Prostate gland (tissue), 2 donors: Measurements from ENCODE around the gene STK24. TPM values are rescaled to one million over a fixed set of nuclear protein-coding genes. Genes with fewer than 3 reads are reported as not detected.
A peak's percentile ranks its signal among the peaks of the same experiment; 100 is the strongest.

Source experiments
- DNase-seq: peaks from one replicate; pipeline ENCODE4 v3.0.0-alpha.2; 2019; ENCODE audit warnings: low spot score
- H3K27ac ChIP-seq, 2 donors: fragments of 200-600 bp; sonication (generic); 2 replicates each; pipeline ENCODE4 v1.5.1; 2017 to 2019
- H3K27me3 ChIP-seq: fragments of 200-600 bp; sonication (generic); replicated peaks from 2 replicates; pipeline ENCODE4 v1.5.1; 2019; ENCODE audit not compliant: insufficient read depth
- H3K36me3 ChIP-seq, 2 donors: fragments of 200-600 bp; sonication (generic); 1 replicate in 1 of 2; 2 replicates in 1 of 2; pipeline versions ENCODE4 v1.5.1 to v1.8.1; 2017 to 2019
- H3K4me1 ChIP-seq: fragments of 200-600 bp; sonication (generic); replicated peaks from 2 replicates; pipeline ENCODE4 v1.5.1; 2019
- H3K4me3 ChIP-seq, 2 donors: fragments of 200-600 bp; sonication (generic); 2 replicates each; pipeline ENCODE4 v1.5.1; 2017 to 2019
- H3K9me3 ChIP-seq: fragments of 200-600 bp; sonication (generic); 2 replicates; pipeline ENCODE4 v1.5.1; 2017
- POLR2A ChIP-seq: fragments of 450-650 bp; IDR thresholded peaks from one replicate; pipeline ENCODE4 v1.6.1; 2016; ENCODE audit warnings: antibody characterized with exemption, mild to moderate bottlenecking
- POLR2AphosphoS5 ChIP-seq: sonication (generic); formaldehyde crosslinking; IDR thresholded peaks from one replicate; pipeline ENCODE4 v1.6.1; 2017; ENCODE audit warnings: antibody characterized with exemption
- WGBS: methylation state at CpG from one replicate; pipeline ENCODE4 v1.1.5; 2018; 5-methylcytosine and 5-hydroxymethylcytosine counted together
- intact Hi-C: fragments of 100-400 bp; cut with DNase I; formaldehyde crosslinking; loops from one replicate; pipeline ENCODE4 v1.14.2; 2022
- total RNA-seq, 2 donors: library from RNA; depleted of rRNA; stranded (reverse); fragments of >200 nt; gene quantifications; one replicate each; pipeline ENCODE4 v1.1.0, GENCODE V29; 2016
- TF ChIP-seq, protein P1 (sequence below), 4 experiments: fragments of 200-600 bp in 2 of 4; fragments of 450-650 bp in 2 of 4; sonication (generic) in 2 of 4; IDR thresholded peaks; 1 replicate in 3 of 4; 2 replicates in 1 of 4; pipeline ENCODE4 v1.5.1; 2016 to 2019; ENCODE audit warnings: antibody characterized with exemption in 4 of 4, mild to moderate bottlenecking in 2 of 4, moderate library complexity in 2 of 4

The STK24 gene
- total RNA-seq, 2 donors from 2014 or later, result 80.5 to 187 TPM

DNA sequence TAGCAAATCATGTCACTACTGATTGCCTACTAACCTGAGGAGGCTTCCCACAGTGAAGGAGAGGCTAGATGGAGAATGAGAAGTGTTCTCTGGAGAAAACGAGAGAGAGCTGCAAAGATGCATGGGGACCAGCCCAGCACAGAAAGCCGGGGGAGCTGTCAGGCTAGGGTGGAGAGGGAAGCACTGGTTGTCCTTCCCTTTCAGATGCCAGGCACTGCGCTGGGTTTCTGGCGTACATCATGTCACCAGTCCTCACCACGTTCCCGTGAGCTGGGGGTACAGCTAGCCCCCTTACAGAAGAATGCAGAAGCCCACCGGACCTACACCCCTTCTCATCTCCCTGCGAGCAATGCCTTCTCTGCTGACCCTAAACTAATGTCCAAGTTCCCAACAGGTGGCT is 86.0 kb downstream of the STK24 start:
- TF ChIP-seq POLR2AphosphoS5 (no peak), POLR2A (no peak)
- TF ChIP-seq, protein P1, sequence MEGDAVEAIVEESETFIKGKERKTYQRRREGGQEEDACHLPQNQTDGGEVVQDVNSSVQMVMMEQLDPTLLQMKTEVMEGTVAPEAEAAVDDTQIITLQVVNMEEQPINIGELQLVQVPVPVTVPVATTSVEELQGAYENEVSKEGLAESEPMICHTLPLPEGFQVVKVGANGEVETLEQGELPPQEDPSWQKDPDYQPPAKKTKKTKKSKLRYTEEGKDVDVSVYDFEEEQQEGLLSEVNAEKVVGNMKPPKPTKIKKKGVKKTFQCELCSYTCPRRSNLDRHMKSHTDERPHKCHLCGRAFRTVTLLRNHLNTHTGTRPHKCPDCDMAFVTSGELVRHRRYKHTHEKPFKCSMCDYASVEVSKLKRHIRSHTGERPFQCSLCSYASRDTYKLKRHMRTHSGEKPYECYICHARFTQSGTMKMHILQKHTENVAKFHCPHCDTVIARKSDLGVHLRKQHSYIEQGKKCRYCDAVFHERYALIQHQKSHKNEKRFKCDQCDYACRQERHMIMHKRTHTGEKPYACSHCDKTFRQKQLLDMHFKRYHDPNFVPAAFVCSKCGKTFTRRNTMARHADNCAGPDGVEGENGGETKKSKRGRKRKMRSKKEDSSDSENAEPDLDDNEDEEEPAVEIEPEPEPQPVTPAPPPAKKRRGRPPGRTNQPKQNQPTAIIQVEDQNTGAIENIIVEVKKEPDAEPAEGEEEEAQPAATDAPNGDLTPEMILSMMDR (IDR thresholded peaks at IDR 0.05), result no peak
- Histone ChIP-seq H3K36me3 (no peaks in the 10 kb centered on the region), H3K4me3 (no peak overlapping the region), H3K27me3 (no peaks in the 10 kb centered on the region), H3K4me1 (peaks cover 1% of the 10 kb centered on the region), H3K27ac (no peak overlapping the region), H3K9me3 (no peaks in the 10 kb centered on the region)
- intact Hi-C loops, result no loop called here
- 81% methylated on average over 8 of the region's 8 CpGs for whole genome bisulfite sequencing
- DNase-seq, result no peak

DNA sequence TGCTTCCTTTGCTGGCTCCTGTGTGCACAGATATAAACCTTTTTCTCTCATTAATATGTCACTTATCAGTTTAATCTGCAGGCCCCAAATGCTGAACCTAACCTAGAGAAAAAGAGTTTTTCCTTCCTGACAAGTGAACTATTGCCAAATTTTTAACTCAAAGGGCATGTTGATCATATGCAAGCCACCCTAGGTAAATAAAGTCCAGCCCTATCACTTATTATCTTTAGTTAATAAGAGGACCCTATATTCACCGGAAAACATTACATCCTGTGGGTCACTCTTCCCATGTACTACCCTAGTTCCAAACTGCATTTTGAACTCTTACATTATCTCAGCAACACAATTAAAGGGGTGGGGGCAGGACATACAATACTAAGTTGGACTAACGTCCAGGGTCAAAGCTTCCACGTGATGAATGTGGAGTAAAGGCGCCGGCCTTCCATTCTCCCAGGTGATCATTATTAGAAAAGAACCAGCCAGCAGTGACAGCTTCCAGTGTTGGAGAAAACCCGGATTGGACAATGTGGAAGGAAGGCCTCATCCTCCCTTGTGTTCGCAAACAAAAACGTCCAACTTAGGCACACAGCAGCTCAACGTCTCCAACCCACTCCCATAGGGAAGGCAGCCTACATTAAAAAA is 86.6 kb downstream of the STK24 start:
- intact Hi-C loops, result no loop called here
- Histone ChIP-seq H3K4me1 (no peaks in the 10 kb centered on the region), H3K4me3 (no peak overlapping the region), H3K27me3 (no peaks in the 10 kb centered on the region), H3K36me3 (no peaks in the 10 kb centered on the region), H3K27ac (peak overlapping the region; percentile 9 to 15), H3K9me3 (no peaks in the 10 kb centered on the region)
- WGBS, result 55% methylated on average over 9 of the region's 9 CpGs
- DNase-seq, result no peak
- TF ChIP-seq POLR2AphosphoS5 (no peak), POLR2A (no peak)
- TF ChIP-seq, protein P1 (IDR thresholded peaks at IDR 0.05), result no peak

DNA sequence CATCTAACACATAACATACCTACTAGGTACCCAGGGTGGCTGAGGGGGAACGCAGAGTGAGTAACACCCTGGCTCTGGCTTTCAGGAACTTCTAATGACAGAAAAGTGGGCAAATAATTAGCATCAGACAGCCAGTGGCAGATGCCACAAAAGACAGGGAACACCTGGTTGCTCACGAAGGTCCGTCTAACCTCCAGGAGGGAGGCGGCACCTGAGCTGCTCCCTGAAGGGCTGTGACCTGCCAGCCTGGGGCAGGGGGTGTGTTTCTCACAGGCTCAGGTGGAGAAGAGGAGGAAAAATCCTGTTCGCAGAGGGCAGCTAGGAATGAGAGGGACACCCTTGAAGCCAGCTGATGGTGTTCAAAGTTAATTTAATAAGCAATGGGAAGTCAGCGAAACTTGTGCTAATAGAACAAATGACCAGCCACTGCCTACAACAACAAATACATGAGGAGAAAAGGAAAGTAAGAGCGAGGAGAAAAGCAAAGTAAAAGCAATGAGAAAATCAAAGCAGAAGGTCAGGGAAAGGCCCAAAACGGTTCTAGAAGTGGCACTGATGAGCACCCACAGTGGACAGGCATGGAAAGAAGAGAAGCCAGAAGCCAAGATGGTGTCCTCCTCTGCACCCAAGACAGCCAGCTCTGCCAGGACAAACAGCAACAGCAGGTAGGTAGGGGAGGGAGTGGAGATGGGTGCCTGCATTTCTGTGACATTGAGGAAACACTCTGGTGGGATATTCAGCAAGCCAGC is 87.3 kb downstream of the STK24 start:
- DNase-seq, result no peak
- no peaks in the 10 kb centered on the region for H3K36me3 ChIP-seq
- H3K9me3 ChIP-seq, result no peaks in the 10 kb centered on the region
- TF ChIP-seq, protein P1 (IDR thresholded peaks at IDR 0.05), result no peak
- TF ChIP-seq POLR2AphosphoS5 (no peak), POLR2A (no peak)
- H3K27me3 ChIP-seq, result no peaks in the 10 kb centered on the region
- 81% methylated on average over 8 of the region's 8 CpGs for WGBS
- intact Hi-C loops, result no loop called here
- peak overlapping the region; percentile 9 to 15 for H3K27ac ChIP-seq
- no peak overlapping the region for H3K4me3 ChIP-seq
- no peaks in the 10 kb centered on the region for H3K4me1 ChIP-seq

DNA sequence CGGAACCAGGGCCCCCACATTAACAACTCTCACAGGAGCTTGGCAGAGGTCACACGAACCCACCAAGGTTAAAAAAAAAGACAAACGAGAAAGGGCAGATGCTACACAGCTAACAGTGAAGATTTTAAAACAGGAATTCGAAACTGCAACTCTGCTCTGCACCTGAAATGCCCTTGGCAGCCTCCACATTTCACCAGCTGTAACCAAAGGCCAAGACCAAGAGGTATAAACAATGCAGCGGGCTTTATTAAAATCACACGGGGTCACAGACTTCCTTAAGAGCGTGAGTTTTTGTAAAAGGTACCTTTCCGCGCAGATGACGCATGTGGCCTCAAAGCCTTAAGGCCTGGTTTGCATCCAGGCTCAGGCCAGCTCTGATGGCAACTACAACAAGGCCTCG is 88.2 kb downstream of the STK24 start:
- Histone ChIP-seq H3K27ac (no peak overlapping the region), H3K27me3 (no peaks in the 10 kb centered on the region), H3K4me3 (no peak overlapping the region), H3K36me3 (no peaks in the 10 kb centered on the region), H3K4me1 (peaks cover 4% of the 10 kb centered on the region), H3K9me3 (no peaks in the 10 kb centered on the region)
- no peak for TF ChIP-seq POLR2A
- TF ChIP-seq POLR2AphosphoS5, result no peak
- TF ChIP-seq, protein P1 (IDR thresholded peaks at IDR 0.05), result no peak
- 78% methylated on average over 11 of the region's 11 CpGs for WGBS
- no peak for DNase-seq
- intact Hi-C loops, result no loop called here

DNA sequence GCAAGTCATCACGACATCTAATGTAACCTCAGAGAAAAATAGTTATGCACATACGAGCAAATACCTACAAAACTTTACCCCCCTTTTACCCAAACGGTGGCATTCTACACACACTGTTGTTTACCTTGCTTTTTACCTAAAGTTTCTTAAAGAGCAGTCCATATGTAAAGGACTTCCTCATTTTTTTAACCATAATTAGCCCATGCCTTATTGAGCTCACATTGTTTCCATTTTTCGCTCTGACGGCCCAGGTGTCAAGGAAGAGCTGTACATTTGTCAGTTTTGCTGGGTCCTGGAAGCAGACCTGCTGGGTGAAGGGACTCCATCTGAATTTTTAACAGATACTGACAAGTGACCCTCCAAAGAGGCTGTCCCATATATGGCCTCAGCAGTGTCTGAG is 89.4 kb downstream of the STK24 start:
- no peak overlapping the region for H3K4me3 ChIP-seq
- TF ChIP-seq POLR2A (no peak), POLR2AphosphoS5 (no peak)
- TF ChIP-seq, protein P1 (IDR thresholded peaks at IDR 0.05), result no peak
- peaks cover 5% of the 10 kb centered on the region for H3K4me1 ChIP-seq
- H3K27ac ChIP-seq, result peak overlapping the region in 1 of 2 donors; percentile 34
- H3K36me3 ChIP-seq, result no peaks in the 10 kb centered on the region
- H3K9me3 ChIP-seq, result no peaks in the 10 kb centered on the region
- WGBS, result 74% methylated on average over 5 of the region's 5 CpGs
- no peak for DNase-seq
- intact Hi-C loops, result no loop called here
- no peaks in the 10 kb centered on the region for H3K27me3 ChIP-seq
